Middle frontal gyrus (tissue), 1 donor: ENCODE results near the gene MAPK6.
A peak's percentile ranks its signal among the peaks of the same experiment; 100 is the strongest.

Experiments
- DNase-seq: peaks from one replicate; pipeline ENCODE4 v3.0.0-alpha.2; 2015; ENCODE audit warnings: low spot score; ENCODE audit errors: extremely low spot score

MAPK6 gene

DNA sequence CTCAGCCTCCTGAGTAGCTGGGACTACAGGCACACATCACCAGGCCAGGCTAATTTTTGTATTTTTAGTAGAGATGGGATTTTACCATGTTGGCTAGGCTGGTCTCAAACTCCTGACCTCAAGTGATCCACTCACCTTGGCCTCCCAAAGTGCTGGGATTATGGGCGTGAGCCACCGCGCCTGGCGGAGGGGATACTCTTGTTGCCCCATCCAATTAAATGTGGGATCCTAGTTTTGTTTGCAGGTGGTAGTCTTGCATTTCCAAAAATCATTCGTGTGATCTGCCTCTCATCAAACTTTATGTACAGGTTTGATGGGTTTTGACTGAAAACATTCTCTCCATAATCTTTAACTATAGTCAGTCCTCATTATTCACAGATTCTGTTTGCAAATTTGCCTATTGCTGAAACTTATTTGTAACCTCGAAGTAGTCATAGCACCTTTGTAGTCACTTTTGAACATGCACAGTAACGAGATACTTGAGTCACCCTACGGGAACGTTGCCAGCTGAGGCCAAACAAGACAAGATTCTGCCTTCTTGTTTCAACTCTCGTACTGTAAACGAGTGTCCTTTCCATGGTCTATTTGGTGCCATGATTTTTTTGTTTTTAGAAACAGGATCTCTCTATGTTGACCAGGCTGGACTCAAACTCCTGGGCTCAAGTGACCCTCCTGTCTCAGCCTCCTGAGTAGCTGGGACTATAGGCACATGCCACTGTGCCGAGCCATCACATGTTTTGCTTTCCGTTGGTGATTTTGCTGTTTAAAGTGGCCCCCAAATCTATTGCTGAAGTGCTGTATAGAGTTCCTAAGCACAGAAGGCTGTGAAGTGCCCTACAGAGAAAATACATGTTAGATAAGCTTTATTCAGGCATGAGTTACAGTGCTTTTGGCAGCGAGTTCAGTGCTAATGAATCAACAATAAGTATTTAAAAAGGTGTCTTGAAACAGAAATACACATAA lies 8.1 kb upstream of the MAPK6 start:
- no peak for DNase-seq

DNA sequence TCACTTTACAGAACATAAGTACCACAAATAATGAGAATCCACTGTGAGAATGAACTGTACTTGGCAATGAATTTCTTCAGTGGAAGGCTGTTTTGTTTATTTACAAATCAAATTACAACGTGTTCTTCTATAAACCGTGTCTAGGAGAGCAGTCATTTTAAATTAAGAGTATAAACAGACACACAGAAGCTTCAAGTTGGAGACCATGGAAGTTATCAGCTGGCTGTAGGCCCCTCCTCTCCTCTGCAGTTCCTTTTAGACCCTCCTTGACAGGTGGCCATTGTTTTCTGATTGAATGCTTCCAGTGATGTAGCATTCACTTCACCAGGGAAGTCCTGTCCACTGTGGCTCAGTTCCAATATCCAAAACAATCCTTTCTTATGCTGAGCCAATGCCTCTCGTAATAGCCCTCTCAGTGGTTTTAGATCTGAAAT lies 7.3 kb upstream of the MAPK6 start:
- no peak for DNase-seq

DNA sequence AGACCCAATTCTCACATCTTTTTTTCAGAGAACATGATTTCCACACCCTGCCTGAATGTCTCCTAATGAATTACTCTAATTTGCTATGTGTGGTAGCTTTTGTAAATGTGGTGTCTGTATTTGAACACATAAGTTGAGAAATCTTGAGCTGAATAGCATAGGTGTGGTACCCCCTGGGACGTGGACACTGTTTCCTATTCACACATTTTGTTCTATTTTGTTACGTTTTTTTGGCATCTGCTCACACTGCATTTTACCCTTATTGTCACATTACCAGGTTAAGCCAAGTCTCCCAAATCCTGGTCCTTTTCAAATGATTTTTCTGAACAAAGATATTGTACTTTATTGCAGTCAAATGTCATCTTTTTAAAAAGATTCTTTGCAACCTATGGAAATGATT lies 6.8 kb upstream of the MAPK6 start:
- DNase-seq: no peak

DNA sequence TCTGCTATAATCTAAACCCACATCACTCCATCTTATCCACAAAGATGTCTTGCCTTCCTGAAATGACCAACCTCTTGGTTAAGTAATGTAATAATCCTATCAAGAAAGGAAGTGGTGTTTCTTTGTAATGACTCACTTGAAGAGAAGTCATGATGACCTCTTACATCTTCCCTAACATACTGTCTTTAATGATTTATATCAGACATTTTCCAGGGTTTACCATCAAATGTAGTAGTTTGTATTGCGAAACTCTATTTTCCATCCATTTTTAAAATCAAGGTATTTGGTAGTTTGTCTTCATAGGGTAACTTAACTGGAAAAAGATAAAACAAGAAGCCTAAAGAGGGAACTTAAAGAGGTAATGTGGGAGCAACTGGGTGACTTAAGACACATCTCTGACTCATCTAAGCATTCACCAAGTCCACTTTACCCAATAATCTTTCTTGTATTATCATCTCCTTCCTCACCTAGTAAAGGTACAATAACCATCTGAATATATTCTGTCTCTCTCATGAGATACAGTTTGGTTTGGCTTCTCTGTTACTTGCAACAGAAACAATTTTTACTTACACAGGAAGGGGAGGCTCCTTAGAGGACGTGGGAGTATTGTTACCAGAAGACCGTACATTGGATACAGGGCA lies 5.7 kb upstream of the MAPK6 start:
- DNase-seq: no peak

- DNase-seq: no peak
These were observed 4.4 kb upstream of the MAPK6 start for GRCh38 chr15:52014616-52015015.

DNA sequence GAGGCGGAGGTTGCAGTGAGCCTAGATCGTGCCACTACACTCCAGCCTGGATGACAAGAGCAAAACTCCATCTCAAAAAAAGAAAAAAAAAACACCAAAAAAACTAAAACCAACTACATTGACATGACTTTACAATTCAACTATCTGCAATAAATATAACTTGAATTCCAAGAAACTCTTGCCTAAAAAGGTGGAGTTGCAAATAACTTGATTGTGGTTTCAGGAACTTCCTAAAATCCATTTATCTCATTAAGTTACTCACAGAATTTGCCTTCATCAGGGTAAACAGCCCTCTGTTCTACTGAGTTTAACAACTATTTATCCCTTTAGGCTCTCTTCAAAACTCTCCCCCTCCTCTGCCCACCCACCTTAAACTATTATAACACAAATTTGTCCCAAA lies 2.7 kb upstream of the MAPK6 start:
- no peak for DNase-seq

- no peak for DNase-seq
These were observed 775 bp upstream of the MAPK6 start for GRCh38 chr15:52018244-52018643.

GRCh38 chr15:52019394-52020220 lies 588 bp downstream of the MAPK6 start:
- peak; percentile 63 for DNase-seq

GRCh38 chr15:52020221-52021085 lies 1.4 kb downstream of the MAPK6 start:
- DNase-seq: no peak

- DNase-seq: no peak
These were observed 2.2 kb downstream of the MAPK6 start for GRCh38 chr15:52021128-52021671.

DNA sequence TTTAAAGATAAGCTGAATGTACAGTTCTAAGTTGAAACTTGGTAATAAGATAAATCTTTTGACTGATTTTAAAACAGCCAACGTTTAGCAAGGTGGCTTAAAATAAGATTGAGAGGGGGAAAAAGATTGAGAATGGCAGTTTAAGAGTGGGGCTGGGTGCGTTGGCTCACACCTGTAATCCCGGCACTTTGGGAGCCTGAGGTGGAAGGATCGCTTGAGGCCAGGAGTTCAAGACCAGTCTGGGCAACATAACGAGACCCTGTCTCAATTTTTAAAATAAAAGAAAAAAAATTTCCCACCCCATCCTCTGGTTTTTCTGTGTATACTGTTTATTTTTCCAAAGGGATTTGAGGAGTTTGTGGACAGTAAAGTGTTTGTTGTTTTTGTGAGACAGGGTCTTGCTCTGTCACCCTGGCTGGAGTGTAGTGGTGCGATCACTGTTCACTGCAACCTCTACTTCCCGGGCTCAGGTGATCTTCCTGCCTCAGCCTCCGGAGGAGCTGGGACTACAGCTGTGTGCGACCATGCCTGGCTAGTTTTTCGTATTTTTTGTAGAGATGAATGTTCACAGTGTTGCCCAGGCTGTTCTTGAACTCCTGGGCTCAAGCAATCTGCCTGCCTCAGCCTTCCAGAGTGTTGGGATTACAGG lies 3.0 kb downstream of the MAPK6 start:
- DNase-seq: no peak

- no peak for DNase-seq
These were observed 4.3 kb downstream of the MAPK6 start for GRCh38 chr15:52023169-52023922.

GRCh38 chr15:52028431-52029093 lies 9.5 kb downstream of the MAPK6 start:
- no peak for DNase-seq

GRCh38 chr15:52030010-52030409 lies 11.0 kb downstream of the MAPK6 start:
- DNase-seq: no peak

GRCh38 chr15:52031556-52031955 lies 12.5 kb downstream of the MAPK6 start:
- DNase-seq: no peak

DNA sequence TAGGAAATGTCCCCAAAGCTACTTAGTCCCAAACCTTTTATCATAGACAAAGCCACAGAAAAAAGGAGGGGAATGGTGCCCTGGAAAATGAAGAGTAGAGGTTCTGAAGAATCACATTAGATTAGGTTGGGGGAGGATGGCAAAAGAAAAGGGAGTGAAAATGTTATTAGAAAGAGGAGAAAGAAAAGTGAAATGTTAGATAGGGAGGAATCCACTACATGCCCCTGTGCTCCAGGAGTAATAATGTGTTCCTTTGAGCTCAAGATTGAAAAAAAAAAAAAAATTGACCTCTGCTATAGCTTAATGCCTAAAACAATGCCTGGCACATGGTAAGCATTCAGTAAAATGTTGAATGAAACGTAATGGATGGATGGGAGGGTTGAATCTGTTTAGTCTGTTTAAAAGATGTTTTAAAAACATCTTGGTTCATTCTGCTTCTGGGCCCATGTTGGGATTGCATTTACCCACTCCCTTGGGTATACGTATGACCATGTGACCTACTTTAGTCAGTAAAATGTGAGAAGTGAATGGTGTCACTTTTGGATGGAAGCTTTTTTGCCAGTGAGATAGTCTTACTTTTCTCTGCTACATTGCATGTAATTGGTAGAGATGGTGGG lies 19.0 kb downstream of the MAPK6 start:
- DNase-seq: no peak

- DNase-seq: no peak
These were observed 21.1 kb downstream of the MAPK6 start for GRCh38 chr15:52039925-52040781.
